GM21447 (cell line): ENCODE data around the gene ABHD13.
A peak's percentile ranks its signal among the peaks of the same experiment; 100 is the strongest.
"Not testable (repeated sequence)": the region's sequence is repeated elsewhere in the genome, so short reads cannot be mapped to it uniquely, and the experiment has no call there.

Source experiments
- ATAC-seq: cut with Tn5 transposase; IDR thresholded peaks from one replicate; pipeline ENCODE4 v1.9.1; 2021; ENCODE audit not compliant: unreplicated experiment

Gene ABHD13

GRCh38 chr13:108218044-108218974 is at the start of gene ABHD13:
Gene ABHD13, plus strand, starts transcription at chr13:108218392. Its CDS starts 10,827 bp downstream, at chr13:108229219.
- peak; percentile 72 for ATAC-seq

DNA sequence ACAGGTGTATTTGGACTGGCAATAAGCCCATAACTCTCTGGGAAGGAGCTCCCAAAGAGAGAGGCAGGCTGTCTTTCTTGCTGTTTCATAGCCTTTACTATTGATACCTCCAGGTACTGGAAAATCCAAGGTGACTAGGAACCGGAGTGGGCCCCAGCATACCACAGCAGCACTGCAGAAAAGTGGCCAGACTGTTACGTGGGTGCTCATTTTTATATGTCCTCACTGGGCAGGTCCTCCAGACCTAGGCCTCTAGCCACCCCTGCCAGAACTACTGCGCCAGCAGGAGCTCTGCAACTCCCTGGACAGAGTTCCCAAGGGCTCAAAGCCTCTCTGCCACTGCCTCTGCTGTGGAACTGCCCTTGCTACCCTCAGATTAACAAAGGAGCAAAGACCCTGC is 49.3 kb upstream of the ABHD13 start:
- ATAC-seq = no peak

DNA sequence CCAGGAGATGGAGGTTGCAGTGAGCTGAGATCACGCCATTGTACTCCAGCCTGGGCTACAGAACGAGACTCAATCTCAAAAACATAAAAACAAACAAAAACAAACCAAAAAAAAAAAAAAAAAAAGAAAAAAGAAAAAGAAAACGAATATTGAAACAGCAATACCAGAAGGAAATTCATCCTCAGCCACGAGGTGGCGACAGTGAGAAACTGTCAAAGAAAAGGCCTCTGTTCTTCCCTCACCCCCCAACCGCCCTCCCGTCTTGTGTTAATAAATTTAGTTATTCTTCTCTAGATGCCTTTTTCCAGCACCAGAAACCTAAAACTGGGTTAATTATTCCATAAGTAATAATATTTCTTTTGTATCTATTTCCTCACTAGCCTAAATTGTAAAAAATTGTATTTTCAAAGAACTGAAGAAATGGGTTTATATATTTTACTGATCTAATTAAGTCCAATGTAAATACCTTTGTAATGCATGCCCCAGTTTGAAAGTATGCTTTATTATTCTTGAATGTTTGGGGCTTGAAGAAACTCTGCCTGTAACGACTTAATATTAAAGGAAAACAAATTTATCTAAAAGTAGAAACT is 41.4 kb upstream of the ABHD13 start:
- peak; percentile 63 for ATAC-seq

- ATAC-seq = no peak
Observed at GRCh38 chr13:108178078-108178477, 40.1 kb upstream of the ABHD13 start.

GRCh38 chr13:108182652-108183051 is 35.5 kb upstream of the ABHD13 start:
- no peak for ATAC-seq

DNA sequence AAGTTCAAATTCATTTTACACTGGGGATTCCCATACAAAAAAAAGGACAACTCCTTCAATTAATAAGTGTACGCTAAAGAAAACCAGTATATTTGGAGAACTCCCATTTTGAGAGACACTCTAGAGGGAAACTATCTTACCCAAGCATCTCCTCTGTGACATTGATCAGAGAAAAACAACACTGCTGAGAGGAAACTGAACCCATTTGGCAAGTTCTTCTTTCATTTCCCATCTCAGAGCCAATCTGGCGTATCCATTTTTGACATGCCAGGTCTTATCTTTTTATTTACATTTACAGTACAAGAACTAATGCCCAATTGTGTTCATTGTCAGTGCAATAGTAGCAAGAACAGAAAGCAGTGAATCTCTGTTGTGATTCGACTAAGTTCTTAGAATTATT is 33.0 kb upstream of the ABHD13 start:
- no peak for ATAC-seq

GRCh38 chr13:108188260-108188659 is 29.9 kb upstream of the ABHD13 start:
- no peak for ATAC-seq

- ATAC-seq = no peak
Observed at GRCh38 chr13:108190897-108191296, 27.3 kb upstream of the ABHD13 start.

GRCh38 chr13:108193806-108194205 is 24.4 kb upstream of the ABHD13 start:
- no peak for ATAC-seq

DNA sequence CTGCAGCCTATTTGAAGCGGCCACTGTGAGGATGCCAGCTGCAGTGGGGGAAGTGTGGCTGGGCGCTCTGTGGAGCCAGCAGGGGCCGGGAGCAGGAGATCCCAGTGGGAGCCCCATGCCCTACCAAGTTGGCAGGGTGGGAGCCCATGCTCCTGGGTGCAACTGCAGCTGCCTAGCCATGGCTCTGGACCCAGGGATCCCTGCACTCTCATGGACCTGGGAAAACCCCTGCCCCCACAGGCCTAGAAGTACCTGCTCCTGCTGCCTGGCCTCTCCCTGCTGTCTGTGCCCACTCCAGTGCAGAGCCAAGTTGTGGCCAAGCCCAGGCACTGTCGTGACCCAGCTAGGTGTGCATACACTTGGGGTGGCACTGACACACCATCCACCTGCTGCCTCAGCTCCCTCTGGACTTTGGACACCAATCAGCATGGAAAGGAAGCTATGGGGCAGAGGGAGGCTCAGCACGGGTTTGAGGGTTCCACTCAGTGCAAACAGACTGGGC is 23.7 kb upstream of the ABHD13 start:
- no peak for ATAC-seq

- no peak for ATAC-seq
Observed at GRCh38 chr13:108195146-108195545, 23.0 kb upstream of the ABHD13 start.

DNA sequence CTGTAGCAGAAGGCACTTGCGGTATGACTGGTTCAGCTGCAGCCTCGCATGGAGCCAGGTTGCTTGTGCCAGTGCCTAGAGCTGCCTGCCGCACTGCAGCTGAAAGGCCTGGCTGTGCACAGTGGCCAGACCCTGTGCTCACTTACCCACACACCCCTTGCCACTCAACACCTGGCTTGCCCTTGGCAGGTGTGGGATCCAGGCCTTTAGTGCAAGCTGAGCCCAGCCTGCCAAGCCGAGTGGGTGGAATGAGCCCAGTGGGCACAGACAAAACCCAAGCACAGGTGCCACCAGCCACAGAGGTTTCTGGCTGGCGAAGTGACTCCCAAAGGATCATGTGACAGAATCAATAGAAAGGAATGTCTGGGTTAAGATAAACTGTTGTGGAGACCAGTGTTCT is 22.3 kb upstream of the ABHD13 start:
- ATAC-seq = no peak

- ATAC-seq = no peak
Observed at GRCh38 chr13:108200781-108201398, 17.3 kb upstream of the ABHD13 start.

- no peak for ATAC-seq
Observed at GRCh38 chr13:108210551-108210950, 7.6 kb upstream of the ABHD13 start.

GRCh38 chr13:108212886-108213285 is 5.3 kb upstream of the ABHD13 start:
- ATAC-seq = peak; percentile 45

- no peak for ATAC-seq
Observed at GRCh38 chr13:108213946-108214345, 4.2 kb upstream of the ABHD13 start.

- ATAC-seq = no peak
Observed at GRCh38 chr13:108214441-108215271, 3.5 kb upstream of the ABHD13 start.

- peak; percentile 49 for ATAC-seq
Observed at GRCh38 chr13:108215436-108215835, 2.8 kb upstream of the ABHD13 start, which contains the start of gene LIG4. Gene LIG4, minus strand, starts transcription at chr13:108215536. Its CDS starts 4,268 bp downstream, at chr13:108211268.

DNA sequence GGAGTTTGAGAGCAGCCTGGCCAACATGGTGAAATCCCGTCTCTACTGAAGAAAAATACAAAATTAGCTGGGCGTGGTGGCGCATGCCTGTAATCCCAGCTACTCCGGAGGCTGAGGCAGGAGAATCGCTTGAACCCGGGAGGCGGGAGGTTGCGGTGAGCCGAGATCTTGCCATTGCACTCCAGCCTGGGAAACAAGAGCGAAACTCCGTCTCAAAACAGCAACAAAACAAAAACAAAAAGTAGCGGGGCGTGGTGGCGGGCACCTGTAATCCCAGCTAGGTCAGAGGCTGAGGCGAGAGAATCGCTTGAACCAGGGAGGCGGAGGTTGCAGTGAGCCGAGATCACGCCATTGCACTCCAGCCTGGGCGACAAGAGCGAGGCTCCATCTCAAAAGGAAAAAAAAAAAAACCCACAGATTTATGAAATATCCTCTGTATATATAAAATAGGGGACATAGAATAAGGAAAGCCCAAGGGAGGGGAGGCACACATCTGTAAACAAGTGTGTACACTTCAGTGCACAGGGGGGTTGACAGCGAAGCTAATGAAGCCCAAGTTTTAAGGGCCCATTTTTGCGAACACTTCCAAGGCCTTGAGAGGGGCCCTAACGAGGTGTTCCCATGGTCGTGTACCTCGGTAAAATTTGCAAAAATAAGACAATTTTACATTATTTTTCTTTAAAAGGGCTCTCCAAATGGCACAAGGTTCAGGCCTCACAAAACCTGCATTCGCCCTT is 717 bp upstream of the ABHD13 start:
- not testable (repeated sequence) for ATAC-seq

GRCh38 chr13:108220041-108220440 is 1.8 kb downstream of the ABHD13 start:
- no peak for ATAC-seq
